Kidney (tissue), 14 donors: ENCODE results near the gene IL4R. TPM values are rescaled to one million over a fixed set of nuclear protein-coding genes. Genes with fewer than 3 reads are reported as not detected.

Experiments
- DNase-seq, 5 donors: peaks; one replicate each; pipeline ENCODE4 v3.0.0-alpha.2; 2013 to 2020
- FAIRE-seq: peaks from 2 replicates; lab custom pipeline; 2012; peaks lifted over from hg19 to GRCh38; lab: Jason Lieb, UNC
- H3K27ac ChIP-seq, 2 donors: one replicate each; pipeline ENCODE4 v1.7.0; 2013; ENCODE audit warnings: low read depth in 2 of 2, low read length in 2 of 2, inconsistent platforms in 1 of 2
- H3K27me3 ChIP-seq: one replicate; pipeline ENCODE4 v1.7.1; 2013; ENCODE audit warnings: low read length, inconsistent platforms; ENCODE audit not compliant: control insufficient read depth, insufficient read depth
- H3K36me3 ChIP-seq, 3 donors: one replicate each; pipeline versions ENCODE4 v1.7.0 to v1.7.1; 2013; ENCODE audit warnings: low read length in 3 of 3, control low read depth in 1 of 3, inconsistent platforms in 1 of 3; ENCODE audit not compliant: insufficient read depth in 3 of 3, control insufficient read depth in 2 of 3
- H3K4me1 ChIP-seq, 3 donors: one replicate each; pipeline versions ENCODE4 v1.7.0 to v1.7.1; 2013; ENCODE audit warnings: low read length in 3 of 3, inconsistent platforms in 1 of 3, low read depth in 1 of 3; ENCODE audit not compliant: control insufficient read depth in 2 of 3, insufficient read depth in 2 of 3
- H3K4me3 ChIP-seq, 3 donors: one replicate each; pipeline versions ENCODE4 v1.7.0 to v1.8.1; 2013; ENCODE audit warnings: low read length in 3 of 3, control low read depth in 1 of 3, inconsistent platforms in 1 of 3
- H3K9ac ChIP-seq, 3 donors: one replicate each; pipeline versions ENCODE4 v1.7.0 to v1.7.1; 2013; ENCODE audit warnings: low read length in 3 of 3, control low read depth in 1 of 3, inconsistent platforms in 1 of 3
- H3K9me3 ChIP-seq, 3 donors: one replicate each; pipeline versions ENCODE4 v1.7.0 to v1.7.1; 2013; ENCODE audit warnings: low read length in 3 of 3, control low read depth in 1 of 3, inconsistent platforms in 1 of 3; ENCODE audit not compliant: control insufficient read depth in 2 of 3, insufficient read depth in 1 of 3
- CTCF ChIP-seq: IDR thresholded peaks from 3 replicates; pipeline ENCODE4 v1.5.1; 2012; ENCODE audit warnings: mild to moderate bottlenecking, moderate library complexity, borderline replicate concordance; ENCODE audit not compliant: insufficient read depth; ENCODE audit errors: extremely low read depth
- intact Hi-C: fragments of 100-400 bp; cut with DNase I; formaldehyde crosslinking; loops from one replicate; pipeline ENCODE4 v1.11.1; 2022
- polyA plus RNA-seq: library from polyadenylated mRNA; stranded (reverse); fragments of 350-450 nt; fragmentation: Illumina TruSeq; extraction: RNeasy Lipid Tissue Mini Kit (QIAGEN cat#74804); gene quantifications from one replicate; pipeline ENCODE4 v1.2.3, GENCODE V29; 2014; ENCODE audit warnings: low read depth, low replicate concordance; ENCODE audit not compliant: insufficient read depth
- total RNA-seq: library from RNA; stranded (reverse); fragmentation: NEBNext Ultra II Directional; extraction: Animal tissue kit (Norgen Biotek cat#: 25700); gene quantifications from one replicate; pipeline ENCODE4 v1.2.1, GENCODE V29; 2021
- donor health status: control.
- donor health status: control.
- donor health status: control.
- donor health status: control.
- donor health status: control.
- donor health status: DM: yes; HTN: yes; CAD: no.
- donor health status: Normal renal cell carcinoma (clear cell type).

Gene IL4R
- total and polyA plus RNA-seq, 2 donors from 2014 or later: 13.8 to 115 TPM

- FAIRE-seq (no peak), DNase-seq (no peak)
- Histone ChIP-seq H3K4me1 (no peaks in the 10 kb centered on the region), H3K9ac (no peak overlapping the region), H3K4me3 (no peak overlapping the region), H3K9me3 (peaks cover 0 to 13% (median 0%) of the 10 kb centered on the region in 3 donors), H3K36me3 (no peaks in the 10 kb centered on the region), H3K27ac (no peak overlapping the region), H3K27me3 (no peaks in the 10 kb centered on the region)
- TF ChIP-seq CTCF: no peak
- intact Hi-C loops: loop anchor here (10.0 kb wide), 1 partner anchor 58 kb away; no protein-coding TSS in a partner anchor
Observed at GRCh38 chr16:27386674-27387073, 72.9 kb downstream of the IL4R start.

DNA sequence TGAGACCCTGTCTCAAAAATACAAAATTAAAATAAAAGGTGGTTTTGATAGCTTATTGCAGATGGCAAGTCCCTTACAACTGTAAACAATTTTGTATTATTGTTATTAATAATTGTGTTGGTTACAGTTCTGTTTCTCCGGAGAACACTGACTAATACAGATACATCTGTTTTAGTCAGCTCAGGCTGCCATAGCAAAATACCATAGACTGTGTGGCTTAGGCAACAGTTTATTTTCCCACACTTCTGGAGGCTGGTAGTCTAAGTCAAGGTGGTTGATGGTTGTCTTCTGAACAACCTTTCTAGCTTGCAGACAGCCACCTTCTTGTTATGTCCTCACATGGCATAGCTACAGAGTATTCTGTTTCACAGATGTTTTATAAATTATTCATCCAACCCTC lies 74.0 kb downstream of the IL4R start:
- Histone ChIP-seq H3K36me3 (no peaks in the 10 kb centered on the region), H3K9ac (no peak overlapping the region), H3K9me3 (peaks cover 0 to 13% (median 0%) of the 10 kb centered on the region in 3 donors), H3K4me3 (no peak overlapping the region), H3K27ac (no peak overlapping the region), H3K4me1 (no peaks in the 10 kb centered on the region), H3K27me3 (no peaks in the 10 kb centered on the region)
- DNase-seq (no peak), FAIRE-seq (no peak)
- intact Hi-C loops: loop anchor here (10.0 kb wide), 1 partner anchor 57 kb away; no protein-coding TSS in a partner anchor
- TF ChIP-seq CTCF: no peak

DNA sequence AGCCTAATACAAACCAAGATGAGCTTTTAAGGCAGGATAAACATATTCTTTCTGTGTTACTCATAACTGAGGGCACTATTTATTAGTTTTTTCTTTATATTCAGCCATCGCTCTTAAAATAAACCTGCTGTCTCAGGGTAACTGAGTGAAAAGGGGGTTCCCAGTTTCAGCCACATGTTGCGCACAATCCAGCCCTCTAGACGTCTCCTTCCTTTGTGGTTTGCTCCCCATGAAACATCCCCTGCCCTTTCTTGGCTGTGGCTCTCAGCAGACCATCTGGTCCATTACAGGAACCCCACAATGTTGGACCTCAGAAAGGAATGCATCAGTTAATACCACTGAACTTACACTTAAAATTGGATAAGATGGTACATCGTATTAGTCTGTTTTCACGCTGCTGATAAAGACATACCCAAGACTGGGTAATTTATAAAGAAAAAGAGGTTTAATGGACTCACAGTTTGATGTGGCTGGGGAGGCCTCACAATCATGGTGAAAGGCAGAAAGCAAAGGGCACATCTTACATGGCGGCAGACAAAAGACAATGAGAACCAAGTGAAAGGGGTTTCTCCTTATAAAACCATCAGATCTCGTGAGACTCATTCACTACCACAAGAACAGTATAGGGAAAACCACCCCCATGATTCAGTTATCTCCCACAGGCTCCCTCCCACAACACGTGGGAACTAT lies 75.6 kb downstream of the IL4R start:
- Histone ChIP-seq H3K4me3 (no peak overlapping the region), H3K27ac (no peak overlapping the region), H3K27me3 (no peaks in the 10 kb centered on the region), H3K9me3 (peaks cover 0 to 5% (median 0%) of the 10 kb centered on the region in 3 donors), H3K36me3 (no peaks in the 10 kb centered on the region), H3K9ac (no peak overlapping the region), H3K4me1 (no peaks in the 10 kb centered on the region)
- intact Hi-C loops: loop anchor here (10.0 kb wide), 1 partner anchor 55 kb away; no protein-coding TSS in a partner anchor
- FAIRE-seq (no peak), DNase-seq (no peak)
- no peak for TF ChIP-seq CTCF
